A549 treated with CORT108297 at 1 μM for 4 hours (cell line): ENCODE measurements around the gene NIT1. TPM values are rescaled to one million over a fixed set of nuclear protein-coding genes. Genes with fewer than 3 reads are reported as not detected.

ENCODE experiments used
- total RNA-seq: library from RNA; stranded (reverse); fragments of 200-300 nt; extraction: Qiagen RNA extraction; gene quantifications from 5 replicates; pipeline ENCODE4 v1.2.3, GENCODE V29; 2022

The NIT1 gene, protein sequence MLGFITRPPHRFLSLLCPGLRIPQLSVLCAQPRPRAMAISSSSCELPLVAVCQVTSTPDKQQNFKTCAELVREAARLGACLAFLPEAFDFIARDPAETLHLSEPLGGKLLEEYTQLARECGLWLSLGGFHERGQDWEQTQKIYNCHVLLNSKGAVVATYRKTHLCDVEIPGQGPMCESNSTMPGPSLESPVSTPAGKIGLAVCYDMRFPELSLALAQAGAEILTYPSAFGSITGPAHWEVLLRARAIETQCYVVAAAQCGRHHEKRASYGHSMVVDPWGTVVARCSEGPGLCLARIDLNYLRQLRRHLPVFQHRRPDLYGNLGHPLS
- 29.5 to 35.9 TPM (median 35.1 TPM) in 5 replicates for total RNA-seq

DNA sequence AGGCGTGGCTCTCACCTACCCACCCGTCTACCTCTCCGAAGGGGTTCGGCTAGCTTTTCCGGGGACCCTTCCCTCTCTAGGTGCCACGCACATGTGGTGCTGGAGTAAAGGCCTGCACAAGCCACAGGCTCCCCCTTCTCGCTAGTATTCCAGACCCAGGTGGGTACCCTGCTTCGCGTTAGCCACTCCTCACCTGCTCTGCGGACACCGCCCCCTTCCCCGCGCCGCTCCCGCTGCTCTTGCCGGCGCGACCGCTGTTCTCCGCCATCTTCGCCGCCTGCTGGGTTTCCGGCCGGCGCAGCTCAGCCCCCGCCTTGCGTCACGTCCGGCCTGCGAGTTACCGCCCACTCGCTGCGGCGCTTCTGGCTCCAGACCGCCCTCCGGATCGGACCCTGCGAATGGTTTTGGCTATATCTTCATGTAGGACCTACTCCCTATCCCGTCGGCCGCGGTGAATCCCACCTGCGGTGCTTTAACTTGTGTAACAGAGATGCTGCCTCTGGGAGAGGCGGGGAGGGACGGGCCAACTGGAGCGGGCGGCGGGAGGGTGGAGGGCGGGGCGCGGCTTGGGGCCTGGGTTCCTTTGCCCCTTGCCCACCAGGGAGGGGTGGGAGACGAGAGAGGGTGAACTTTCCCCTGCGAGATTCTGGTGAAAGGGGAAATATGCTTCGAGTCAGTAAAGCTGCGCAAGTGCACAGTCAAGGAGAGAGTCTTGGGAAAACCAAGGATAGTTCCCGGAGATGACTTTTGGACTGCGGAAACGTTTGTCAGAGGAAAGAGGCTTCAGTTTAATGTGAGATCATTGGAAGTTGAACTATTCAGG is at the start of gene NIT1, which contains the start of gene PFDN2:
Gene NIT1 (plus strand): TSS at position 347 of the 823 bp plus-strand sequence. CDS start 72 bp downstream, at position 419.
Gene PFDN2 (minus strand): TSS at position 279 of the 823 bp plus-strand sequence. CDS start 11 bp downstream, at position 268.

DNA sequence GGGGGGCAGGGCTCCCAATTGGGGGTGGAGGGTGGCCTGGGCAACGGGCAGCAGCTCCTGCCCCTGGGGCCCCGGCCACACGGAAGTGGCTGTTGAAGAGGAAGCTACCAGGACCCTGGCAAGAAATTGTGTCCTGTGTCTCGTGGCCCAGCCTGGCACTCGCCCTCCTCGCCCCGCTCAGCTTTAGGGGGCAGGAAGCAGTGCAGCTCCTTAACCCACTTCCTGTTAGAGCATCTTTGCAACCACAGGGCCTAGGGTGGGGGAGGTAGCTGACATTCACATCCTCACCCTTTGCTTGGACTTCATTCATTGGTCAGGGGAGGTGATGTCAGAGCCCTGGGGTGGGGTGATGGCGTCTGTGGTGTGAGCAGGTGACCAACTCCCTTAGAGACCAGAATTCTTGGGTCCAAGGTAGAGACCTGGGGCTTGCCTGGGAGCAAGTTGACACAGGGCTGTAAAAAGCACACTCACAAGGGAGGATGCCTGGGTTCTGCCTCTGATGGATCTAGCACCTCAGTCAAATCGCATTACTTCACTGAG is 48.1 kb upstream of the NIT1 start, which contains the start of gene ARHGAP30:
Gene ARHGAP30 (minus strand): TSS at position 161 of the 540 bp plus-strand sequence. CDS start 267 bp downstream, outside the sequence.

GRCh38 chr1:161089251-161089924 is 28.5 kb upstream of the NIT1 start, which contains the start of gene NECTIN4:
TSS of gene NECTIN4 (minus strand) at chr1:161089558. CDS start at chr1:161089296, 262 bp downstream.

GRCh38 chr1:161098210-161099068 is 19.5 kb upstream of the NIT1 start, which contains the start of gene KLHDC9:
TSS of gene KLHDC9 (plus strand) at chr1:161098361. CDS start at chr1:161098536, 175 bp downstream.

DNA sequence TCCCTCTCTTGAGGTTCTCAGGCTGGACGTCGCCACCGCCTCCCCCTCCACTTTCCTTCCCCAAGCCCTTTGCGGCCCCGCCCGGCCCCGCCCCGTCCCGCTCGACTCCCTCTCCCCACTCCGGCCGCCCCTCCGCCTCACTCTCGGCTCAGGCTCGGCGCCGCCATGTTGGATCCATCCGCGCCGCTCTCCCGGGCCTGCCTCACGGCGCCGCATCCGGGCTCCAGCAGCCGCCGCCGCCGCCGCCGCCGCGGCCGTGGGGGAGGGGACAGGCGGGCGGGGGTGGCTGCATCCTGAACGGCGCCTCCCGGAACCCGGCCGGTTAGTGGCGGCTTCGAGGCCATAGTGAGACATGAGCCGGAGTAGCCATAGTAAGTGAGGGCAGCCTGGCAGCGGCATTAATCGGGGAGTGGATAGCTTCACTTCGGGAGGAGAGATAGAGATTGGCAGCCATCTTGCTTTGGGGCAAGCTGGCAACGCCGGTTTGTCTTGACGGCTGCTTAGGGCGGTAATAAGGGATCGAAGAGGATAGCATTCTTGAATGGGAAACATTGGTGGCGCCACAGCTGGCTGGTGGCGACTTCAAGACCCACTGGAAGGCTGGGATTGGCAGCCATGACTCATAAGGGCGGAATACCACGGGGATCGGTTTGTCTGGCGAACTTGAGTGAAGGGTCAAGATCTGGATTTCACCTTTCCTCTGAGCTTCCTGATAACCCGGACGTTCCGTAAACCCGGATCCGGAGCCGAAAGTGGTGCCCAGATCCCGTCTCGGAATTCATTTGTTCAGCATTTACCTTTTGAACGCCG is 14.7 kb downstream of the NIT1 start, which contains the start of gene DEDD:
Gene DEDD (minus strand): TSS at position 258 of the 810 bp plus-strand sequence. CDS start 8,205 bp downstream, outside the sequence.

DNA sequence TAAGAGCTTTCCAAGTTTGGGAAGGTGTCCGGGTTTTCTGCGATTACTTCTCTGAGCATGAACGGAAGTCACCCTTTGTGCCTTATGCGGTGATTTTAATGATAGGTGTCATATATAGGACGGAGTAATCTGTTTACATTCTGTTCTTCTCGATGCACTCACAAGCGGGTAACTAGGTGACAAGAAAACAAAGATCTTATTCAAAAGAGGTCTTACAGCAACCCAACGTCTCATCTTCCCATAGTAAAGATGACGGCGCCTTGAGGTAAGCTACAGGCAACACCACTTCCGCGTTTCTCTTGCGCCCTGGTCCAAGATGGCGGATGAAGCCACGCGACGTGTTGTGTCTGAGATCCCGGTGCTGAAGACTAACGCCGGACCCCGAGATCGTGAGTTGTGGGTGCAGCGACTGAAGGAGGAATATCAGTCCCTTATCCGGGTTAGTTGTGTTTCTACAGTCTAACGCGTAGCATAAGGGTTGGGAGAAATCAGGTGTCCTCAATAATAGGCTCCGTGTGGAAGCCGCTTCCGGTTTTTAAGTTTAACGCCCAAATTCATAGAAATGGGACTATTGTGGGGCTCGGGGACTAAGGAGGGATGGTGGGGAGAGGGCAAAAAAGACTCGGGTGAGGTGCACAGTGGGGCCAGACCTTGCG is 35.9 kb downstream of the NIT1 start, which contains the start of gene UFC1:
Gene UFC1 (plus strand): TSS at position 297 of the 656 bp plus-strand sequence. CDS start 20 bp downstream, at position 317.

GRCh38 chr1:161159087-161159912 is 41.4 kb downstream of the NIT1 start, which contains the start of gene USP21:
TSS of gene USP21 (plus strand) at chr1:161159500. CDS start at chr1:161160641, 1,141 bp downstream.

GRCh38 chr1:161165742-161166668 is 48.1 kb downstream of the NIT1 start, which contains the start of gene PPOX:
TSS of gene PPOX (plus strand) at chr1:161166426. CDS start at chr1:161166848, 422 bp downstream.

Other genes with a start within 250 kb of the NIT1 start
- gene ITLN1, start 232.9 kb upstream of the NIT1 start, total RNA-seq: not detected in 5 replicates
- 0.13 to 0.34 TPM (median 0.24 TPM) in 4 of 5 replicates, not detected in the other for gene ITLN2, start 163.3 kb upstream of the NIT1 start, total RNA-seq
- 30.7 to 59.9 TPM (median 54.1 TPM) in 5 replicates for gene F11R, start 97.0 kb upstream of the NIT1 start, total RNA-seq
- 0.20 to 0.42 TPM (median 0.29 TPM) in 4 of 5 replicates, not detected in the other for gene TSTD1, start 79.1 kb upstream of the NIT1 start, total RNA-seq
- gene USF1, start 72.1 kb upstream of the NIT1 start, total RNA-seq: 44.2 to 52.9 TPM (median 51.4 TPM) in 5 replicates
- 0.05 to 0.14 TPM (median 0.07 TPM) in 5 replicates for gene ARHGAP30, start 48.2 kb upstream of the NIT1 start, total RNA-seq
- gene NECTIN4, start 28.5 kb upstream of the NIT1 start, total RNA-seq: 1.6 to 1.9 TPM (median 1.8 TPM) in 5 replicates
- 1.1 to 2.7 TPM (median 1.8 TPM) in 5 replicates for gene KLHDC9, start 19.7 kb upstream of the NIT1 start, total RNA-seq
- gene PFDN2, start 68 bp upstream of the NIT1 start, total RNA-seq: 112 to 136 TPM (median 117 TPM) in 5 replicates
- gene DEDD, start 14.6 kb downstream of the NIT1 start, total RNA-seq: 27.6 to 33.6 TPM (median 31.9 TPM) in 5 replicates
- gene UFC1, start 35.9 kb downstream of the NIT1 start, total RNA-seq: 84.9 to 147 TPM (median 87.3 TPM) in 5 replicates
- 19.0 to 27.5 TPM (median 25.0 TPM) in 5 replicates for gene USP21, start 41.4 kb downstream of the NIT1 start, total RNA-seq
- 11.1 to 18.1 TPM (median 16.2 TPM) in 5 replicates for gene PPOX, start 48.3 kb downstream of the NIT1 start, total RNA-seq
- 24.9 to 30.4 TPM (median 29.2 TPM) in 5 replicates for gene B4GALT3, start 59.4 kb downstream of the NIT1 start, total RNA-seq
- gene ADAMTS4, start 80.9 kb downstream of the NIT1 start, total RNA-seq: 0.01 TPM in 2 of 5 replicates, not detected in the others
- 78.3 to 97.7 TPM (median 84.9 TPM) in 5 replicates for gene NDUFS2, start 84.3 kb downstream of the NIT1 start, total RNA-seq
- gene FCER1G, start 97.2 kb downstream of the NIT1 start, total RNA-seq: 0.16 to 0.36 TPM in 2 of 5 replicates, not detected in the others
- gene APOA2, start 105.5 kb downstream of the NIT1 start, total RNA-seq: not detected in 5 replicates
- gene TOMM40L, start 108.0 kb downstream of the NIT1 start, total RNA-seq: 9.2 to 11.4 TPM (median 11.3 TPM) in 5 replicates
- gene NR1I3, start 120.1 kb downstream of the NIT1 start, total RNA-seq: 0.06 to 0.15 TPM (median 0.08 TPM) in 3 of 5 replicates, not detected in the others
- gene PCP4L1, start 140.6 kb downstream of the NIT1 start, total RNA-seq: 0.06 to 0.13 TPM (median 0.07 TPM) in 4 of 5 replicates, not detected in the other
- 0.18 to 0.40 TPM (median 0.30 TPM) in 5 replicates for gene MPZ, start 191.9 kb downstream of the NIT1 start, total RNA-seq
- gene SDHC, start 196.3 kb downstream of the NIT1 start, total RNA-seq: 236 to 259 TPM (median 248 TPM) in 5 replicates
- 0.13 to 0.40 TPM (median 0.17 TPM) in 4 of 5 replicates, not detected in the other for gene CFAP126, start 249.8 kb downstream of the NIT1 start, total RNA-seq